Stimulated activated CD4-positive, alpha-beta T cell treated with anti-CD3 and anti-CD28 coated beads, Interleukin-15, amount 100 ng/mL, for 1 hour (primary cell): Measurements from ENCODE around the gene MYOM1.

Experiments used
- DNase-seq, 2 donors: peaks; one replicate each; pipeline ENCODE4 v3.0.0-alpha.2; 2020; ENCODE audit warnings: low read depth in 1 of 2, low spot score in 1 of 2

MYOM1 gene

GRCh38 chr18:3153107-3153704 is 66.6 kb downstream of the MYOM1 start:
- DNase-seq, result no peak

- no peak for DNase-seq
These were observed 67.5 kb downstream of the MYOM1 start for GRCh38 chr18:3152294-3152693.

GRCh38 chr18:3151399-3152264 is 68.1 kb downstream of the MYOM1 start:
- DNase-seq, result no peak

GRCh38 chr18:3150688-3151087 is 69.1 kb downstream of the MYOM1 start:
- DNase-seq, result no peak

- no peak for DNase-seq
These were observed 69.5 kb downstream of the MYOM1 start for GRCh38 chr18:3150274-3150673.

GRCh38 chr18:3148930-3149535 is 70.7 kb downstream of the MYOM1 start:
- DNase-seq, result no peak

GRCh38 chr18:3147935-3148554 is 71.7 kb downstream of the MYOM1 start:
- DNase-seq, result no peak

GRCh38 chr18:3140986-3141639 is 78.7 kb downstream of the MYOM1 start:
- DNase-seq, result no peak

GRCh38 chr18:3140342-3140741 is 79.4 kb downstream of the MYOM1 start:
- DNase-seq, result no peak

- no peak for DNase-seq
These were observed 80.4 kb downstream of the MYOM1 start for GRCh38 chr18:3139406-3139805.

GRCh38 chr18:3138274-3138975 is 81.3 kb downstream of the MYOM1 start:
- no peak for DNase-seq

GRCh38 chr18:3135536-3135935 is 84.2 kb downstream of the MYOM1 start:
- DNase-seq, result no peak

GRCh38 chr18:3132700-3133099 is 87.1 kb downstream of the MYOM1 start:
- no peak for DNase-seq

GRCh38 chr18:3130344-3130743 is 89.4 kb downstream of the MYOM1 start:
- DNase-seq, result no peak

- peak; percentile 59 to 74 for DNase-seq
These were observed 90.5 kb downstream of the MYOM1 start for GRCh38 chr18:3129053-3129864.

GRCh38 chr18:3126457-3127097 is 93.2 kb downstream of the MYOM1 start:
- DNase-seq, result no peak

- no peak for DNase-seq
These were observed 94.9 kb downstream of the MYOM1 start for GRCh38 chr18:3124822-3125221.

- no peak for DNase-seq
These were observed 96.9 kb downstream of the MYOM1 start for GRCh38 chr18:3122851-3123250.

- DNase-seq, result no peak
These were observed 98.5 kb downstream of the MYOM1 start for GRCh38 chr18:3121259-3121658.
